Upper lobe of left lung (tissue), 4 donors: Measurements from ENCODE around the gene MCM9.

Source experiments
- CTCF ChIP-seq, 6 experiments: fragments of 450-650 bp in 4 of 6; fragments of 200-600 bp in 2 of 6; sonication (generic) in 2 of 6; IDR thresholded peaks; one replicate each; pipeline ENCODE4 v1.5.1; 2016 to 2019; ENCODE audit warnings: antibody characterized with exemption in 6 of 6
- POLR2A ChIP-seq, 4 donors: fragments of 450-650 bp; IDR thresholded peaks; one replicate each; pipeline ENCODE4 v1.5.1; 2016 to 2017; ENCODE audit warnings: antibody characterized with exemption in 4 of 4, mild to moderate bottlenecking in 2 of 4
- POLR2AphosphoS5 ChIP-seq, 2 donors: sonication (generic); formaldehyde crosslinking; IDR thresholded peaks; one replicate each; pipeline ENCODE4 v1.5.1; 2017; ENCODE audit warnings: antibody characterized with exemption in 2 of 2

- TF ChIP-seq CTCF (IDR thresholded peaks at IDR 0.05) = no peak
- TF ChIP-seq POLR2A (IDR thresholded peaks at IDR 0.05) = no peak
- TF ChIP-seq POLR2AphosphoS5 (IDR thresholded peaks at IDR 0.05) = no peak
Observed at GRCh38 chr6:118970866-118971265, 35.9 kb upstream of the MCM9 start.
